HG03354 (cell line): ENCODE measurements around the gene ZNF57.
"Not testable (repeated sequence)": the region's sequence is repeated elsewhere in the genome, so short reads cannot be mapped to it uniquely, and the experiment has no call there.

Experiments
- ATAC-seq: cut with Tn5 transposase; IDR thresholded peaks from one replicate; pipeline ENCODE4 v1.9.1; 2021; ENCODE audit warnings: mild to moderate bottlenecking; ENCODE audit not compliant: unreplicated experiment, poor library complexity, severe bottlenecking

Gene ZNF57

GRCh38 chr19:2888731-2889224 is 11.9 kb upstream of the ZNF57 start:
- ATAC-seq, result no peak

- ATAC-seq, result not testable (repeated sequence)
Observed at GRCh38 chr19:2890531-2890930, 10.2 kb upstream of the ZNF57 start.

- ATAC-seq, result no peak
Observed at GRCh38 chr19:2896694-2897093, 4.0 kb upstream of the ZNF57 start.

GRCh38 chr19:2902590-2903218 is 2.0 kb downstream of the ZNF57 start:
- no peak for ATAC-seq

- ATAC-seq, result not testable (repeated sequence)
Observed at GRCh38 chr19:2903326-2903725, 2.6 kb downstream of the ZNF57 start.

- no peak for ATAC-seq
Observed at GRCh38 chr19:2905918-2906519, 5.3 kb downstream of the ZNF57 start.

- no peak for ATAC-seq
Observed at GRCh38 chr19:2906631-2907195, 6.0 kb downstream of the ZNF57 start.

- ATAC-seq, result no peak
Observed at GRCh38 chr19:2912306-2912705, 11.6 kb downstream of the ZNF57 start.

GRCh38 chr19:2917275-2918184 is 16.8 kb downstream of the ZNF57 start:
- ATAC-seq, result no peak

- no peak for ATAC-seq
Observed at GRCh38 chr19:2922987-2923386, 22.3 kb downstream of the ZNF57 start.

GRCh38 chr19:2923510-2923909 is 22.8 kb downstream of the ZNF57 start:
- ATAC-seq, result no peak

GRCh38 chr19:2926341-2927031 is 25.8 kb downstream of the ZNF57 start:
- ATAC-seq, result no peak

GRCh38 chr19:2927032-2927430 is 26.3 kb downstream of the ZNF57 start:
- ATAC-seq, result no peak

GRCh38 chr19:2933490-2933910 is 32.8 kb downstream of the ZNF57 start:
- ATAC-seq, result no peak

- not testable (repeated sequence) for ATAC-seq
Observed at GRCh38 chr19:2935863-2936262, 35.1 kb downstream of the ZNF57 start.

- ATAC-seq, result no peak
Observed at GRCh38 chr19:2942928-2943640, 42.4 kb downstream of the ZNF57 start.

GRCh38 chr19:2944403-2944774 is 43.7 kb downstream of the ZNF57 start:
- no peak for ATAC-seq

- ATAC-seq, result peak; percentile 91
Observed at GRCh38 chr19:2944775-2945574, 44.2 kb downstream of the ZNF57 start, which contains the start of gene ZNF77. ZNF77 (minus strand) TSS chr19:2944971; CDS start chr19:2944840, 131 bp downstream.
